IPS DF 4.7 (cell line): Measurements from ENCODE around the gene SIRT3.

Experiments used
- DNase-seq: peaks from one replicate; pipeline ENCODE4 v3.0.0-alpha.2; 2013; ENCODE audit warnings: low spot score; ENCODE audit errors: extremely low read depth

The SIRT3 gene

DNA sequence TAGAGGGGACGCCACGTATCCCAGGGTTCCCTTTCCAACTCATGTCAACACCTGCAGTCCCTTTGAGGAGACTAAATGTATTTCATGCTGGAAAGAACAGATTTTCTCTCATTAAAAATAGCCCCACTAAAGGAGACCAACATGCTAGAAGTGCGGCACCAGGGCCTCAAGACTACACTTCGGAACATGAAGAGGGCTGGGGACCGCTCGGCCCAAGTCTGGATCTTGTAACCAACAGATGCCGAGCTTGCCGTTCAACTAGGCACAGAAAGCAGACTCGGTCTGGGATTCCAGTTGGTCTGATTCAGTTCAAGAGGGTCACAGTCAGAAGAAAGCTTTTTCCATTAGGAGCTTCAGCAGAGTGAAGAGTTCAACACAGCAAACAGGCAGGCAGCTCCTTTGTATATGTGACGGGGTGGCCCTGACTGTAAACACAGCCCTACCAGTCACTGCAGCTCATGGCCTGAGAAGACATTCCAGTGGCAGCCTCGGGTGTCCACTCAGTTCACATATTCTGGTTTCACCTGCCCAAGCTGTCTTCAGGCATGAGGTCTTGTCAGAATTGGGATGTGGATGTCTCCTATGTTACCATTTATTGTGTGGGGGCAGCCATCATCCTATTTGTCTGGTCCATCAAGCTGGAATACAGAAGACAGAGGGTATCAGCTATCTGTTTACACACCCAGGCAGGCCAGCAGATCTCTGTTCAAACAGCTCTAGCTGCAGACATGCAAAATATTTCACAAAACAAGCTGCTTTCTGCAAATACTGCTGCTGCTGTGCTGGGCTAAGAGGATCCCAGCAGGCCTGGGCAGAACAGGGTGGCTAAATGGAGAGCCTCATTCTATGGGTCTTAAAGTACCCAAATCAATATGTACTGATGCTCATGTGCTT, 19.8 kb downstream of the SIRT3 start:
- DNase-seq = no peak

DNA sequence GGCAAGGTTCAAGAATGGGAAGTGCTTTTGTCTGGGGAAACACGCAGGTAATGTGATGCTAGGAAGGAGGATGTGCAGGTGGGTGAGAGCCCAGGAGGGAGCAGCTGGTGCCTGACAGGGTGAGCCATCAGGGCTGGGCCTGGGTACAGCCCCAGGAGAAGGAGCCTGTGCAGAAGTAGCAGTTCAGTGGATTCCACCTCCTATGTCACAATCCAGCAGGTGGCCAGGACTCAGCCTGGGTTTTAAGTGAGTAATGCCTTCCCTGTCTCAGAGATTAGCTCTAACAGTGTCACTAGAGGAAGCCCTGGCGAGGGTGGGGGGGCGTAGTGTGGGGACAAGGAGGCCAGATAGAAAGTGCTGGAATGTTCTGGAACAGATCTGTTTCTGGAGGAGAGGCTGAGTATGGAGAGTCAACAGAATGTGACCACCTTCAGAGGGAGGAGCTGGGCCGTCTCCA, 20.5 kb downstream of the SIRT3 start:
- DNase-seq = no peak

DNA sequence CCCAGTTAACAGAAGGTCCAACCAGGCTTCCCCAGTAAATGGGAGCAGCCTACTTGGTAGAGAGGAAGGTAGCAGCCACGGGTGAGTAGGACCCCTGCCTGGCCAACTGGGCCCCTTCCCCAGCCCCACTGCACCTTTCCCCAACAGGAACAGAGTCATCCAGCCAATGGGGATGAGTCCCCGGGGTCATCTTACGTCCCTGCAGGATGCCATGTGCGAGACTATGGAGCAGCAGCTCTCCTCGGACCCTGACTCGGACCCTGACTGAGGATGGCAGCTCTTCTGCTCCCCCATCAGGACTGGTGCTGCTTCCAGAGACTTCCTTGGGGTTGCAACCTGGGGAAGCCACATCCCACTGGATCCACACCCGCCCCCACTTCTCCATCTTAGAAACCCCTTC, 22.1 kb downstream of the SIRT3 start:
- DNase-seq = no peak

DNA sequence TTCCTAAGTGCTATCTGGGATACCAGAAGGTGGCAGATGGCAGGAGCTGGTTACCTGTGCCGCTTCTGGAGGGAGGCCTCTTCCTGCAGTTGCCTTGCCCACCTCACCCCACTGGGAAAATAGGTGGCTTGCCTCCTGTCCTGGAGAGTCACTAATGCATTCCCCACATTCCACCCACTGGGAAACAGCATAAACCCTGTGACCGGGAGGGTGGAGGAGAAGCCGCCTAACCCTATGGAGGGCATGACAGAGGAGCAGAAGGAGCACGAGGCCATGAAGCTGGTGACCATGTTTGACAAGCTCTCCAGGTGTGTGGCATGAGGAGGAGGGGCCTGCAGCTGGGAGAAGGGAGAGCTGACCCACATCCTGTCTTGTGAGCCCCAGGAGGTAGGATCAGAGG, 23.0 kb downstream of the SIRT3 start:
- no peak for DNase-seq

DNA sequence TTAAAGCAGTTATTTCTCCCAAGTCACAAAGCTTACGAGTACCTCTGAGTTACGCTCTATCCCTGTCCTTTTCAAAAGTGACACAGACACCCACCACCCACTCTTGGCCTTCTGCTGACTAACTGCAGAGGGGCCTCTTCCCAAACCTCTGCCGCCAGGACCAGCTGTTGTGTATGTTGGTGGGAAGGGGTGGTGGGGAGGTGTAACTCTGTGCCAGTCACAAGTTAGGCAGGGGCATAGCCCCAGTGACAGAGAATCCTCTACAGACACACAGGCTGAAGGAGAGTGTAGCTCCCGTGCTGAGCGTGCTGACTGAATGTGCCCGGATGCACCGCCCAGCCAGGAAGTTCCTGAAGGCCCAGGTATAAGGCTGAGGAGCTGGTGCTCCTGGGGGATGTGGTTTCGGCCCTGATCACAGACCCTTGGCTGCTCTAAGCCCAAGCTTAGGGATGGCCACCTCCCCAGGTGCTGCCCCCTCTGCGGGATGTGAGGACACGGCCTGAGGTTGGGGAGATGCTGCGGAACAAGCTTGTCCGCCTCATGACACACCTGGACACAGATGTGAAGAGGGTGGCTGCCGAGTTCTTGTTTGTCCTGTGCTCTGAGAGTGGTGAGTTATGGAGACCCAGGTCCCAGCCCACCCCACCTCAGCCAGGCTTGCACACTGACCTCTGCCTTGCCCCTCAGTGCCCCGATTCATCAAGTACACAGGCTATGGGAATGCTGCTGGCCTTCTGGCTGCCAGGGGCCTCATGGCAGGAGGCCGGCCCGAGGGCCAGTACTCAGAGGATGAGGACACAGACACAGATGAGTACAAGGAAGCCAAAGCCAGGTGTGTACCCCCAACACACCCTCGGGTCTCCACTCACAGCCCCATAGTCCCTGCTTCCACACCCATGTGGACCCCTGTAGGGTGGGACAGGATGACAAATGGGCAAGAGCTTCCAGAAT, 23.7 kb downstream of the SIRT3 start:
- no peak for DNase-seq

DNA sequence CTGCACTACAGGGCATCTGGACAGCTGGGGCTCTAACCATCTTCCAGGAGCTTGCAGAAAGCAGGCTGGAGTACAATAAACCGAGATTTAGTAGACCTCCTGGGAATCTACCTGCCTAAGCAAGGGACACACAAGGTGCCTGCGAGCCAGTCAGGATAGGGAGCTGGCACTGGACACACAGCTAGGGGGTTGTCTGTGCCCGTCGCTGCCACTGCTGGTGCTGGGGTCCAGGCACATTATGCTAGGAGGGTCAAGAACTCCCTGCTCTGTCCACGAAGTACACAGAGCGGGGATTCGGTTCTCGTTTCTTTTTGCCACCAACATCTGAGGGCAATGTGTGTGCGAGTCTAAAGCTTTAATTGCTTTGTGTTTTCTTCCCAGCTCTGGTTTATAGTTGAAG, 24.4 kb downstream of the SIRT3 start:
- DNase-seq = no peak

DNA sequence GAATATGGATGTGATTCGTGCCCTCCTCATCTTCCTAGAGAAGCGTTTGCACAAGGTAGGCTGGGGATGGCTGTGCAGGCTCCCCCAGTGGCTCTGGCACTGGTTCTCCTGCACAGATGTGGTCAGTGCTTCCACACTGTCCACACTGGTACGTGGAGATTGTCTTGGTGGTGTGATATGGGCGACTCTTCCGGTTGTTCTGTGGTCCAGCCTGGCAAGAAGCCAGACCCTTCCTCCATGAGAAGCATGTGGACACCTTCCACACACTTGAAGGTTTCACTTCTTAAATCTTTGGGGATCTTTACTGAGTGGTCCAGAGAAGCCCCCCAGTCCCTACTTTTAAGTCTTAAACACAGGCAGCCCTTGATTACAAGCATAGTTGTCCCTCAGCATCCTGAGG, 24.8 kb downstream of the SIRT3 start:
- no peak for DNase-seq

DNA sequence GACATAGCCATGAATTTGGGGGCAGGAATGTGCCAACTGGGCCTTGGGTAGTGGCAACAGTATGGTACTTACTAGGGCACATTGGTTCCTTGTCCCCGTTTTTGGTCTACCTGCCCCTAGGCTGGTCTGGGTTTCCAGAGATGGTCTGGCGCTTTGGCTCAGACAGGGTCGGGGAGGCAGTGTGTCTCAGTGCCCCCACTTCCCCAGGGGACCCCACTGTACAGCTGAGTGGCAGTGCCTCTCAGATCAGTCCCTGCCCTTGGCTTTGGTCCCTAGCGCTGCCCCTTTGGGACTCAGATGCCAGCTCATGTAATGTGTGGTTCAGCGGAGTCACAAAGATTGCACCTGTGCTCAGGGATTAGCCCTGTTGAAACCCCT, 25.4 kb downstream of the SIRT3 start:
- no peak for DNase-seq

DNA sequence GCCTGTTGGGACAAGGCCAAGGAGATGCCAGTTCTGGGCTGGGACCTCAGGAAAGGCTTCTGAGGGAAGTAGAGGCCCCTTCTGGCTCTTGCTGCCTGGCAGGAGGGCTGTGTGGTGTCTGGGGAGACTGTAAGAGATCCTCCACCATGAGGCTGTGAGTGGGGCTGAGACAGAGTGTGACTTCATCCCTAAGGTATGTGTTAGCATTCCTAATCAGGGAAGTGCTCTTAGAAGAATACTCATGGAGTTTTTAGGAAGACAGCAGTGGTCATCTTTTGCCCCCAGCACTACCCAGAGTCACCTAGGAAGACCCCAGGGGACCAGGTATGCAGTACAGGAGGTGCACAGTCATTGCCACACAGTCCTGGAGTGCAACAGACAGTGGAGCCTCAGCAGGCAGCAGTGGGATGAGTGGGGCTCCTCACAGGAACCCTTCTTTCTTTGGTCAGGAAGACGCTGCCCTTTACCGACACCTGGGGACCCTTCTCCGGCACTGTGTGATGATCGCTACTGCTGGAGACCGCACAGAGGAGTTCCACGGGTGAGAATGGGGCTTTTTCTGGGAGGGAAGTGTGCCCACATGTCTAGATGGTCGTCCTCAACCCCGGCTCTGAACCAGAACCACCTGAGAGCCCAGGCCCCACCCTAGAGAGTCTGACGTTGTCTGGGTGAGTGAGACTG, 25.9 kb downstream of the SIRT3 start:
- DNase-seq = no peak

DNA sequence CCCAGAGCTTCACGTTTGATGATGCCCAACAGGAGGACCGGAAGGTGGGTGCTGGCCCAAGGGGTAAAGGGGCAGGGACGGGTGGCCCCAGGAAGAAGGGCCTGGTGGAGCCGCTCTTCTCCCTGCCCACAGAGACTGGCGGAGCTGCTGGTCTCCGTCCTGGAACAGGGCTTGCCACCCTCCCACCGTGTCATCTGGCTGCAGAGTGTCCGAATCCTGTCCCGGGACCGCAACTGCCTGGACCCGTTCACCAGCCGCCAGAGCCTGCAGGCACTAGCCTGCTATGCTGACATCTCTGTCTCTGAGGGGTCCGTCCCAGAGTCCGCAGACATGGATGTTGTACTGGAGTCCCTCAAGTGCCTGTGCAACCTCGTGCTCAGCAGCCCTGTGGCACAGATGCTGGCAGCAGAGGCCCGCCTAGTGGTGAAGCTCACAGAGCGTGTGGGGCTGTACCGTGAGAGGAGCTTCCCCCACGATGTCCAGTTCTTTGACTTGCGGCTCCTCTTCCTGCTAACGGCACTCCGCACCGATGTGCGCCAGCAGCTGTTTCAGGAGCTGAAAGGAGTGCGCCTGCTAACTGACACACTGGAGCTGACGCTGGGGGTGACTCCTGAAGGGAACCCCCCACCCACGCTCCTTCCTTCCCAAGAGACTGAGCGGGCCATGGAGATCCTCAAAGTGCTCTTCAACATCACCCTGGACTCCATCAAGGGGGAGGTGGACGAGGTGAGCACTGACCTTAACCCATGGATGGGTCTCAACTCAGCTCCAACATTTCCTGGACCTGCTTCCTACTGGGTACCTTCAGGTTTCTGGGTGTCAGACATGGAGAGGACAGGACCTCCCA, 26.6 kb downstream of the SIRT3 start:
- no peak for DNase-seq

DNA sequence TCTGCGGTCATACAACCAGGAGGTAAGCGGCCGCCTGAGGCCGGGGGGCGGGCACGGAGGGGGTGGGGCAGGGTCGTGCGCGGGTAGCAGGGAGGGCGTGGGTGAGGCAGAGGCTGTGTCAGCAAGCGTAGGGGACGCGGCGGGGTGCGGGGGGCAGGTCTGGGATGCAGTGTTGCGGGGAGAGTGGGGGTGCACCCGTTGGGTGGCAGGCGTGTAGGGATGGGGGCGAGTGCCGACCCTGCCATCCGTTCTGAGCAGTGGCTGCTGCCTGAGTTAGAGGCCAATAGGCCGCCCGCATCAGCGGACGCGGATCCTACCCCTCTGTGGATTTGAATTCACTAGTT, 27.3 kb downstream of the SIRT3 start:
- DNase-seq = no peak

DNA sequence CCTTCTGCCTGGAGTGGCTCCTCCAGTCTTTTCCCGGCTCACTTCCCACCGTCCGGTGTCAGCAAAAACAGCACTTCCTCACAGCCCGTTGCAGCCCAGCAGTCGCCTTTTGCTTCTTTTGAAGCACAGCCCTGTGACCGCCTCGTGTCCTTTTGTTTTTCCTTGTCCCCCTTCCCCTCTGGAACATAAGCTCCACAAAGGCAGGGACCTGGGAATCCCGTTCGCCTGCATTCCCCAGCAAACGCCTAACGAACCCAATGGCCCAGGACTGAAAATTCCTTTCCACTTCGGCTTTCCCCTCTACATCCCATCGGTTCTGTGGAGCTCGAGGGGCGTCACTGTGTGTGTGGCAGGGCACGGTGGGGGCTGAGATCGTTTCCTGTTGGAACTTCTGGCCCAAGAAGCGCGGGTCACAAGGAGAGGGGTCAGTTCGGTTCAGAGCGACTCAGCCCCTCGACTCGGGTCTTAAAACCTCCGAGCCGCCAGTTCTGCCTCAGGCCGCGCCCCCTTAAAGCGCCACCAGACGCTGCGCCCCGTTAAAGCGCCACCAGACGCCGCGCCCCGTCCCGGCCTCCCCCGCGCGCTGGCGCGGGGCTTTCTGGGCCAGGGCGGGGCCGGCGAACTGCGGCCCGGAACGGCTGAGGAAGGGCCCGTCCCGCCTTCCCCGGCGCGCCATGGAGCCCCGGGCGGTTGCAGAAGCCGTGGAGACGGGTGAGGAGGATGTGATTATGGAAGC, 27.8 kb downstream of the SIRT3 start:
- DNase-seq = peak; percentile 11

DNA sequence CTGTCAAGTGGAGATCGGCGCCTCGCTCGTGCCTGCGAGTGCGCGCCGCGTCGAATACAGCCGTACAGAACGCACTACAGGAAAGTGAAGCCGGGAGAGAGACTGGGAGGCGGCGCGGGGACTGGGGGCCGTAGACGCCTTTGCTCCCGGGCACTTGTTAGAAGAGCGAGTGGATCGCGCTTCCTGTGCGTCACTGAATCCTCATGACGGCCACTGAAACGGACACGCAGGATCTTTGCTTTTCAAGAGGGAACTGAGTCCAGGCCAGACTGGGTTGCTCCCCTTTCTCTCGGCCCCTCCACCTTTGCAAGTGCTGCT, 28.3 kb downstream of the SIRT3 start:
- DNase-seq = no peak

DNA sequence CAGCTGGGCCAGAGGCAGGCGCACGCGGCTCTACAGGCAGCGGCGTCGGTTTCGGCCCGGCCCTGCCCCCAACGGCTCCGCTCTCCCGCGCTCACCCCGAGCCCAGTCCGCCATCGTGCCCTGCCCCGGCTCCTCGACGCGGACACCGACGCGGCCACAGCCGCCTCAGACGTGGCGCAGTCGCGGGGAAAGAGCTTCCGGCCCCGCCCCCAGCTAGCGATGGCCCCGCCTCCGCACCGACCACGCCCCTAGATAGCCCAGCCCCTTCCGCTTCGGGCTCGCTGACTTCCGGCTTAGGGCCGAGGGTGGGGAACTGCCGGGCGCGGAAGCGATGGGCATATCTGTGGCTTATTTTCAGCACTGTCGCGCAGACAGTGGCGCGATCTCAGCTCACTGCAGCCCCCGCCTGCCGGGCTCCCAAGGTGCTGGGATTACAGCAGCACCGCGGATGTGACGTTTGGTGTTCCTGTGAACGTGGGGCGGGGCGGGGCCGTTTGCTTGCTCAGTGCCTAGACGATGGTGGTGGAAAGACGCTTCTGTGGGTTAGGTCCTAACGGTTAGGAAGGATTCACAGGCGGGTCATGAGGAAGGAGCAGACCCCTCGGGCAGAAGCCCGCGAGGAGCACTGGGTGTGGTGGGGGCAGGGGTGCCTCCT, 28.8 kb downstream of the SIRT3 start, which contains the start of the genes BET1L and RIC8A:
TSS of gene BET1L (minus strand) at position 192 of the 655 bp plus-strand sequence. CDS start at position 114, 78 bp downstream.
TSS of gene RIC8A (plus strand) at position 501 of the 655 bp plus-strand sequence. CDS start 1,147 bp downstream, outside the sequence.
- DNase-seq = peak; percentile 60

DNA sequence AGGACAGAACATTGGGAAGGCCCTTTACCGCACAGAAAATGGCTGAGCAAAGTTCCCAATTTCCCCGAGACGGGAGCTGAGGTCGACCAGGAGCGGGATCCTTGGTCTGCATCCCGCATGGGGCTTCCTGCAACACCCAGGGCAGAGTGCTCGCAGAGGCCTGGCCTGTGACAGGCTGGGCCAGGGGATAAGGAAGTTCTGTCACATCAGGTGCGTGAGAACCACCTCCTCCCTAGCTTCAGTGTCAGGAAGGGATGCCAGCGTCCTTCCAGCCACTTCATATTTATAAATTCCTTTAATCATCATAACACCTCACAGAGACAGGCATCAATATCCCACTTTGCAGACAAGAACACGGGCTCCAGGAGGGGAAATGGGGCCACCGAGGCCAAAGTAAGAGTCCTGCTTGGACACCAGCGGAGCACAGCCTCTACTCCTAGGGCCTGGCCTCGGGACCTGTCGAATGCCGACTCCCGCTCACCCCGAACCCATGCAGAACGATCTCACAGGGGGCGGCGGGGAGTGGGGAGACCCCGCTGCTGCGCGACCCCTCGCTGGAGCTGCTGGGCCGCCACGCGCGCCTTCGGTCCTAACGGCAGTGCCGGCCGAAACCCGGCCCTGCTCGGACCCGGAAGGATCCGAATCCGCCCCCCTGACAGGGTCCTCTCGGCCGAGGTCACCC, 29.5 kb downstream of the SIRT3 start:
- DNase-seq = no peak

DNA sequence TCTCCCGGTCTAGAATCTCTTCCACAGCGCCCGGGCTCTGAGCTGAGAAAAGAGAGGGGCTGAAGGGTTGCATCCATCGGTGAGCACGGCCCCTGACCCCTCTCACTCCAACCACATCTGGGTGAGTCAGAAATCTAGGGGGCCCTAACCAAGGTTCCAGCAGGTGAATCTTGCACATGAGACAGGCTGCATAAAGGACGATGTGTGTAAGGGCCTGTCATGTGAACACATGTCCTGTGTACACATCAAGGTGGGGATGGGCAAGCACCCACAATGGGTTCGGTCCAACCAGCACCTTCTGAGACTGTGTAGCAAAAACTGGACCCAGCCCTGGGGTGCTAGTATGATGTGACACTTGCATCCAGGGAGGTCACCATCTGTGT, 30.1 kb downstream of the SIRT3 start:
- DNase-seq = no peak

DNA sequence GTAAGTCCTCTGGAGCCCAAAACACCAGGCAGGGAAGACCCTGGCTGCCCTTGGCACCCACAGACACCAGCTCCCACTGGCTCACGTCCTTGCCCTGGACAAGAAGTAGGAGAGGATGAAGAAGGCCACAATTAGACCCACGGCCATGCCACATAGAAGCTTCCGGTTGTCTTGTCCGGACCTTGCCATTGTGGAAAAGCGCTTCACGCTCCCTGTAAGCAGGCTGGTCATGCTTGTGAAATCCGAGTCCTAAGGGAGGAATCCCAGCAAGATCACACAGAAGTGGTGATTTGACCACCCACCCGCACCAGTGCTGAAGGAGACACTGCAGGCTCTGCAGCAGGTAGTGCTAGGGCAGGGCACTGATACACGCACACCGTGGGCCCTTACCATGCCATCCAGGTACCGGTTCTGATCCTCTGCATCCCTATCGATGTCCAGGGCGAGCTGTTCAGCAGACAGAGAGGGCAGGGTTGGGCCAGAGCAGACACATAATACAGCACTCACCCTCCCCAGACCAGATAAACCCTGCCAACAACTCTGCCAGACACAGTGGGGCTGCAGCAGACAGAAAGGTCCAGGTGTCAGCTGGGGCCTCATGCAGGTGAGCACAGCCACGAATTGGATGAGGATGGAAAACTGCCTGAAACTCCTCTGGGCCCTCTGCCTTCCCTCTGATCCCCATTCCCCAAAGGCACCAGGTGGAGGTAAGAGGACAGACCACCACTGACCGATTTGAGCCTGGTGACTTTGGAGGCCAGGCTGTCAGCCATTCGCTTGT, 30.7 kb downstream of the SIRT3 start:
- no peak for DNase-seq

DNA sequence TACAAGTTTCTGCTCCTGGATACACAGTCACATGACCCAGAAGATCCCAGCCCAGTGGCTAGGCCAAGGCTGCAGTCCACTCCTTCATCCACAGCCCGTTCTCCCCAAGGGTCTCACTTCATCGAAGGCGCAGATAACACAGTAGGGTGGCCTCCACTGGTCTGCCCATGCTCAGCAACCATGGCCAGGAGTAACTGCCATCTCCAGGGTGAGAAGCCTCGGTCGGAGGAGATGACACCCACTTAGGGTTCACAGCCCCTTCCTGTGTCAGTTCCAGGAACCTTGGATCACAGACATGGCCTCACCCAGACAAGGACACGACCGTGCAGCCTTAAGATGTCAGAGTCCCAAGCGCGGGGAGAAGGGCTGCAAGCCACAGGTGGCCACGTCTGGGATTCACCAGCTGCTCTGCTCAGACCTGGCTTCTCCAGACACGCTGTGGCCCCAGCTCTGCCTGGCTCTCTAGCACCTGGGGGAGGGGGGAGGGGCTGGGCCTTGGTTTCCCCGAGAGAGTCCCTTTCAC, 31.5 kb downstream of the SIRT3 start:
- DNase-seq = no peak
